Measurements from ENCODE around the gene OR1J1. TPM values are rescaled to one million over a fixed set of nuclear protein-coding genes. Genes with fewer than 3 reads are reported as not detected.

Gene OR1J1
- total RNA-seq, 1 experiment from 2014 or later = not detected

- peak; percentile 89 for DNase-seq (ENCODE audit: low read depth)
Observed at GRCh38 chr9:122445155-122445749, 32.5 kb downstream of the OR1J1 start.

GRCh38 chr9:122444041-122444733, 33.5 kb downstream of the OR1J1 start:
- DNase-seq (ENCODE audit: low read depth) = no peak

DNA sequence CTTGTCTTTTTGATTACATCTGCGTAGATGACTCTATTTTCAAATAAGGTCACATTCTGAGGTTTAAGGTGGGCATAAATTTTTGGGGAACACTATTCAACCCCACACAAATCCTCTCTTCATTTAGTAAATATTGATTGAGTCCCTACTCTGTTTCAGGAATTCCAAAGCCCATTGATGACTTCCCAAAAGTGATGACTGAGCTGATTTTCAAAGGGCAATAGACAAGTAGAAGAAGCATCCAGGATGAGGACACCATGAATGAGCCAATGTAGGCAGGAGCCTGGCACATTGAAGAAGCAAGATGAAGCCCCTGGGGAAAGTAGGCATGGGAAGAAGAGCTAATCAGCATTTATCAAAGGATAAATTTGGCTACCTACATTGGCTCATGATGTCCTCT, 35.2 kb downstream of the OR1J1 start:
- DNase-seq (ENCODE audit: low read depth) = no peak

Other genes starting within 250 kb of the OR1J1 start
- 0.05 and 0.37 TPM in 2 replicates for gene LHX6, start 249.0 kb downstream of the OR1J1 start, total RNA-seq (2014; rRNA removed; shearing (Covaris generic))
- gene RBM18, start 213.1 kb downstream of the OR1J1 start, total RNA-seq (2014; rRNA removed; shearing (Covaris generic)) = 12.6 and 18.1 TPM in 2 replicates
- gene MRRF, start 213.0 kb downstream of the OR1J1 start, total RNA-seq (2014; rRNA removed; shearing (Covaris generic)) = 27.3 and 37.9 TPM in 2 replicates
- 4.8 and 6.7 TPM in 2 replicates for gene PTGS1, start 106.9 kb downstream of the OR1J1 start, total RNA-seq (2014; rRNA removed; shearing (Covaris generic))
- gene OR1J2, start 32.9 kb upstream of the OR1J1 start, total RNA-seq (2014; rRNA removed; shearing (Covaris generic)) = not detected in 2 replicates
- 0.10 TPM in 1 of 2 replicates, not detected in the other for gene OR1J4, start 41.2 kb upstream of the OR1J1 start, total RNA-seq (2014; rRNA removed; shearing (Covaris generic))
- gene OR1N1, start 49.4 kb upstream of the OR1J1 start, total RNA-seq (2014; rRNA removed; shearing (Covaris generic)) = not detected in 2 replicates
- gene OR1N2, start 75.2 kb upstream of the OR1J1 start, total RNA-seq (2014; rRNA removed; shearing (Covaris generic)) = not detected in 2 replicates
- gene OR1L8, start 105.5 kb upstream of the OR1J1 start, total RNA-seq (2014; rRNA removed; shearing (Covaris generic)) = 0.25 TPM in 1 of 2 replicates, not detected in the other
- not detected in 2 replicates for gene OR1Q1, start 136.8 kb upstream of the OR1J1 start, total RNA-seq (2014; rRNA removed; shearing (Covaris generic))
- gene OR1B1, start 179.7 kb upstream of the OR1J1 start, total RNA-seq (2014; rRNA removed; shearing (Covaris generic)) = not detected in 2 replicates
- not detected in 2 replicates for gene OR1L1, start 183.8 kb upstream of the OR1J1 start, total RNA-seq (2014; rRNA removed; shearing (Covaris generic))
- gene OR1L3, start 197.2 kb upstream of the OR1J1 start, total RNA-seq (2014; rRNA removed; shearing (Covaris generic)) = not detected in 2 replicates
- gene OR1L4, start 246.1 kb upstream of the OR1J1 start, total RNA-seq (2014; rRNA removed; shearing (Covaris generic)) = not detected in 2 replicates